ENCODE measurements around the gene CALD1. TPM values are rescaled to one million over a fixed set of nuclear protein-coding genes. Genes with fewer than 3 reads are reported as not detected.

CALD1 gene
- polyA plus RNA-seq, 1 donor (not counting 4 experiments of a cell fraction or from before 2014, with no cell fraction given) = 229 TPM

GRCh38 chr7:134732728-134733127, 46.7 kb upstream of the CALD1 start:
- Histone ChIP-seq H3K79me2 (ENCODE audit: control insufficient read depth, insufficient read depth, low read length) (no peaks in the 10 kb centered on the region), H3K4me1 (ENCODE audit: control insufficient read depth, extremely low read depth, insufficient read depth, low read length) (no peaks in the 10 kb centered on the region), H4K20me1 (ENCODE audit: control insufficient read depth, extremely low read depth, insufficient read depth, low read length) (no peaks in the 10 kb centered on the region), H2AFZ (ENCODE audit: control insufficient read depth, low read length) (no peak overlapping the region), H3K9me1 (ENCODE audit: control insufficient read depth, extremely low read depth, insufficient read depth, low read length) (no peaks in the 10 kb centered on the region), H3K9me3 (ENCODE audit: control insufficient read depth, low read depth, low read length) (no peaks in the 10 kb centered on the region), H3K36me3 (ENCODE audit: control insufficient read depth in 2 of 2, extremely low read depth in 1 of 2, insufficient read depth in 2 of 2, low read length in 2 of 2) (no peaks in the 10 kb centered on the region), H3K27ac (ENCODE audit: control insufficient read depth, insufficient read depth, low read length) (no peak overlapping the region), H3K9ac (ENCODE audit: control insufficient read depth, extremely low read depth, insufficient read depth, low read length) (no peak overlapping the region), H3K27me3 (ENCODE audit: control insufficient read depth, extremely low read depth, insufficient read depth, low read length) (no peaks in the 10 kb centered on the region), H3K4me2 (ENCODE audit: control insufficient read depth, extremely low read depth, insufficient read depth, low read depth, low read length) (no peak overlapping the region), H3K4me3 (ENCODE audit: control insufficient read depth in 2 of 3, extremely low read depth in 1 of 3, insufficient read depth in 2 of 3, low read depth in 1 of 3, low read length in 3 of 3) (no peak overlapping the region)
- dilution Hi-C loops (cut with MboI; ENCODE audit: extremely low pct_ligation_motif_present, low sequenced_read_pairs) = no loop called here
- TF ChIP-seq CTCF (optimal IDR thresholded peaks at IDR 0.05 in 1 of 3, IDR thresholded peaks at IDR 0.05 in 1 of 3, conservative IDR thresholded peaks at IDR 0.05 in 1 of 3; ENCODE audit: extremely low read depth in 1 of 3, insufficient read depth in 2 of 3, low read length in 3 of 3) (no peak), EZH2 (IDR thresholded peaks at IDR 0.05; ENCODE audit: low read length) (no peak)
- no peak for DNase-seq (ENCODE audit: low read depth, low spot score)
- FAIRE-seq = no peak

- dilution Hi-C loops (cut with MboI; ENCODE audit: extremely low pct_ligation_motif_present, low sequenced_read_pairs) = no loop called here
- no peak for FAIRE-seq
- TF ChIP-seq EZH2 (IDR thresholded peaks at IDR 0.05; ENCODE audit: low read length) (no peak), CTCF (optimal IDR thresholded peaks at IDR 0.05 in 1 of 3, IDR thresholded peaks at IDR 0.05 in 1 of 3, conservative IDR thresholded peaks at IDR 0.05 in 1 of 3; ENCODE audit: extremely low read depth in 1 of 3, insufficient read depth in 2 of 3, low read length in 3 of 3) (no peak)
- H3K27me3 ChIP-seq (ENCODE audit: control insufficient read depth, extremely low read depth, insufficient read depth, low read length) = no peaks in the 10 kb centered on the region
- no peak overlapping the region for H3K4me2 ChIP-seq (ENCODE audit: control insufficient read depth, extremely low read depth, insufficient read depth, low read depth, low read length)
- H3K36me3 ChIP-seq (ENCODE audit: control insufficient read depth in 2 of 2, extremely low read depth in 1 of 2, insufficient read depth in 2 of 2, low read length in 2 of 2) = no peaks in the 10 kb centered on the region
- H3K4me1 ChIP-seq (ENCODE audit: control insufficient read depth, extremely low read depth, insufficient read depth, low read length) = no peaks in the 10 kb centered on the region
- H3K9me3 ChIP-seq (ENCODE audit: control insufficient read depth, low read depth, low read length) = no peaks in the 10 kb centered on the region
- H3K4me3 ChIP-seq (ENCODE audit: control insufficient read depth in 2 of 3, extremely low read depth in 1 of 3, insufficient read depth in 2 of 3, low read depth in 1 of 3, low read length in 3 of 3) = no peak overlapping the region
- H4K20me1 ChIP-seq (ENCODE audit: control insufficient read depth, extremely low read depth, insufficient read depth, low read length) = no peaks in the 10 kb centered on the region
- DNase-seq (ENCODE audit: low read depth, low spot score) = no peak
- H3K79me2 ChIP-seq (ENCODE audit: control insufficient read depth, insufficient read depth, low read length) = no peaks in the 10 kb centered on the region
- H3K9ac ChIP-seq (ENCODE audit: control insufficient read depth, extremely low read depth, insufficient read depth, low read length) = no peak overlapping the region
- no peak overlapping the region for H2AFZ ChIP-seq (ENCODE audit: control insufficient read depth, low read length)
- no peak overlapping the region for H3K27ac ChIP-seq (ENCODE audit: control insufficient read depth, insufficient read depth, low read length)
- no peaks in the 10 kb centered on the region for H3K9me1 ChIP-seq (ENCODE audit: control insufficient read depth, extremely low read depth, insufficient read depth, low read length)
Measured at GRCh38 chr7:134736381-134736780, 43.1 kb upstream of the CALD1 start.

Data from keratinocyte (primary cell).